Cardiac muscle cell (in vitro differentiated cells and primary cell): ENCODE measurements around the gene REPS1. TPM values are rescaled to one million over a fixed set of nuclear protein-coding genes. Genes with fewer than 3 reads are reported as not detected.

Source experiments
- DNase-seq, 2 donors: peaks; one replicate each; pipeline versions ENCODE4 v3.0.0 to v3.0.0-alpha.2; 2010 to 2017; ENCODE audit warnings: low read depth in 1 of 2, low spot score in 1 of 2
- H3K27ac ChIP-seq: fragments of 200-600 bp; sonication (generic); 2 replicates; pipeline ENCODE4 v1.5.1; 2016
- H3K27me3 ChIP-seq: fragments of 200-600 bp; sonication (generic); 2 replicates; pipeline ENCODE4 v1.6.0; 2016; ENCODE audit warnings: control low read depth
- H3K36me3 ChIP-seq: fragments of 200-600 bp; sonication (generic); 2 replicates; pipeline ENCODE4 v1.5.1; 2016; ENCODE audit warnings: control low read depth
- H3K4me1 ChIP-seq: fragments of 200-600 bp; sonication (generic); 2 replicates; pipeline ENCODE4 v1.8.1; 2017; ENCODE audit warnings: low read depth, mild to moderate bottlenecking, mixed run types
- H3K4me3 ChIP-seq: fragments of 200-600 bp; sonication (generic); 2 replicates; pipeline ENCODE4 v1.5.1; 2016; ENCODE audit warnings: mild to moderate bottlenecking
- H3K9me3 ChIP-seq: fragments of 200-600 bp; sonication (generic); 2 replicates; pipeline ENCODE4 v1.5.1; 2017; ENCODE audit warnings: low read depth, mild to moderate bottlenecking, control low read depth
- polyA plus RNA-seq: library from polyadenylated mRNA; unstranded; fragments of >200 nt; fragmentation: Nextera tagmentation; extraction: Ambion mirVana; gene quantifications from 2 replicates; pipeline ENCODE4 v1.2.1, GENCODE V29; 2016
- total RNA-seq: library from RNA; depleted of rRNA; stranded (reverse); fragments of >200 nt; gene quantifications from 2 replicates; pipeline ENCODE4 v1.2.3, GENCODE V29; 2016
- TF ChIP-seq, protein P1 (sequence below): IDR thresholded peaks from 2 replicates; pipeline ENCODE4 v1.5.1; 2012; ENCODE audit warnings: low read depth, mild to moderate bottlenecking, low read length

The REPS1 gene
- total and polyA plus RNA-seq, 2 experiments from 2014 or later, result 30.5 to 49.5 TPM

GRCh38 chr6:138868181-138868580, 119.9 kb downstream of the REPS1 start:
- Histone ChIP-seq H3K27me3 (no peaks in the 10 kb centered on the region), H3K9me3 (no peaks in the 10 kb centered on the region), H3K27ac (no peak overlapping the region), H3K4me3 (no peak overlapping the region), H3K36me3 (no peaks in the 10 kb centered on the region), H3K4me1 (peaks cover 24% of the 10 kb centered on the region)
- DNase-seq, result no peak
- TF ChIP-seq, protein P1, sequence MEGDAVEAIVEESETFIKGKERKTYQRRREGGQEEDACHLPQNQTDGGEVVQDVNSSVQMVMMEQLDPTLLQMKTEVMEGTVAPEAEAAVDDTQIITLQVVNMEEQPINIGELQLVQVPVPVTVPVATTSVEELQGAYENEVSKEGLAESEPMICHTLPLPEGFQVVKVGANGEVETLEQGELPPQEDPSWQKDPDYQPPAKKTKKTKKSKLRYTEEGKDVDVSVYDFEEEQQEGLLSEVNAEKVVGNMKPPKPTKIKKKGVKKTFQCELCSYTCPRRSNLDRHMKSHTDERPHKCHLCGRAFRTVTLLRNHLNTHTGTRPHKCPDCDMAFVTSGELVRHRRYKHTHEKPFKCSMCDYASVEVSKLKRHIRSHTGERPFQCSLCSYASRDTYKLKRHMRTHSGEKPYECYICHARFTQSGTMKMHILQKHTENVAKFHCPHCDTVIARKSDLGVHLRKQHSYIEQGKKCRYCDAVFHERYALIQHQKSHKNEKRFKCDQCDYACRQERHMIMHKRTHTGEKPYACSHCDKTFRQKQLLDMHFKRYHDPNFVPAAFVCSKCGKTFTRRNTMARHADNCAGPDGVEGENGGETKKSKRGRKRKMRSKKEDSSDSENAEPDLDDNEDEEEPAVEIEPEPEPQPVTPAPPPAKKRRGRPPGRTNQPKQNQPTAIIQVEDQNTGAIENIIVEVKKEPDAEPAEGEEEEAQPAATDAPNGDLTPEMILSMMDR, result no peak

DNA sequence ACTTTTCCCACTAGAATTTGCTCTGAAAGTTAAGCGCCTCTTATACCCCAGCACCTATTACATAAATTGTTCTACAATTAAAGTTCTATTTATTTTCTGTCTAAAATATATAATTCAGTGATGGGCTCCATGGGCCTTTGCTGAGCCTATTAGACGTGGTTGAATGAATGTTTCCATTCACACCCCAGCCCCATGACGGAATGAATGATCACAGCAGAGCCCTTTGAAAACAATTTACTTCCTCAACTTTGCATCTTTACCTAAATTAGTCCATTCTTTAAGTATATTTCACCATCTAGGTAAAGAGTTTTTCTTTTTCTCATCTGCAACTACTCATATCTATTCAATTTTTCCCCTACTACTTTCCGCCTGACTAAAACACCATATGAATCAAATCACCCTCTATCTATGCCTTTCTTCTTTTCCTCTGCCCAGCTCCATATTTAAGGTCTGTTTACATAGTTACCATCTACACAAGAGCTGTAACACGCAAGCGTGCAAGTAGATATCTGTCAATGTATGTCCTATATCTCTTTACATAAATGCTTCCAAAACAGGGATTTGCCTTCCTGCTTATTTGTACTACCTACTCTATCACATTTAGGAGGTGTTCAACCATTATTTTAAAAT, 122.5 kb downstream of the REPS1 start:
- Histone ChIP-seq H3K27me3 (no peaks in the 10 kb centered on the region), H3K4me1 (peaks cover 24% of the 10 kb centered on the region), H3K36me3 (no peaks in the 10 kb centered on the region), H3K27ac (no peak overlapping the region), H3K9me3 (no peaks in the 10 kb centered on the region), H3K4me3 (no peak overlapping the region)
- TF ChIP-seq, protein P1, result no peak
- no peak for DNase-seq

- TF ChIP-seq, protein P1, result no peak
- DNase-seq, result peak in 1 of 2 donors; percentile 30
- no peaks in the 10 kb centered on the region for H3K27me3 ChIP-seq
- H3K4me3 ChIP-seq, result no peak overlapping the region
- peaks cover 20% of the 10 kb centered on the region for H3K4me1 ChIP-seq
- H3K9me3 ChIP-seq, result no peaks in the 10 kb centered on the region
- H3K36me3 ChIP-seq, result no peaks in the 10 kb centered on the region
- no peak overlapping the region for H3K27ac ChIP-seq
Measured at GRCh38 chr6:138864343-138864890, 123.6 kb downstream of the REPS1 start.

GRCh38 chr6:138863321-138863720, 124.7 kb downstream of the REPS1 start:
- Histone ChIP-seq H3K4me1 (peaks cover 11% of the 10 kb centered on the region), H3K27ac (peak overlapping the region; percentile 24), H3K9me3 (no peaks in the 10 kb centered on the region), H3K4me3 (no peak overlapping the region), H3K36me3 (no peaks in the 10 kb centered on the region), H3K27me3 (no peaks in the 10 kb centered on the region)
- peak in 1 of 2 donors; percentile 27 for DNase-seq
- TF ChIP-seq, protein P1, result no peak

- no peak overlapping the region for H3K27ac ChIP-seq
- H3K9me3 ChIP-seq, result no peaks in the 10 kb centered on the region
- no peaks in the 10 kb centered on the region for H3K27me3 ChIP-seq
- peaks cover 7% of the 10 kb centered on the region for H3K4me1 ChIP-seq
- no peaks in the 10 kb centered on the region for H3K36me3 ChIP-seq
- TF ChIP-seq, protein P1, result no peak
- no peak overlapping the region for H3K4me3 ChIP-seq
- no peak for DNase-seq
Measured at GRCh38 chr6:138862456-138862855, 125.6 kb downstream of the REPS1 start.
